Measurements from ENCODE around the gene MS4A18.

GRCh38 chr11:60769273-60769672 is 44.8 kb downstream of the MS4A18 start:
- no peak for TF ChIP-seq POLR2A (IDR thresholded peaks at IDR 0.05)
- TF ChIP-seq, protein P1, sequence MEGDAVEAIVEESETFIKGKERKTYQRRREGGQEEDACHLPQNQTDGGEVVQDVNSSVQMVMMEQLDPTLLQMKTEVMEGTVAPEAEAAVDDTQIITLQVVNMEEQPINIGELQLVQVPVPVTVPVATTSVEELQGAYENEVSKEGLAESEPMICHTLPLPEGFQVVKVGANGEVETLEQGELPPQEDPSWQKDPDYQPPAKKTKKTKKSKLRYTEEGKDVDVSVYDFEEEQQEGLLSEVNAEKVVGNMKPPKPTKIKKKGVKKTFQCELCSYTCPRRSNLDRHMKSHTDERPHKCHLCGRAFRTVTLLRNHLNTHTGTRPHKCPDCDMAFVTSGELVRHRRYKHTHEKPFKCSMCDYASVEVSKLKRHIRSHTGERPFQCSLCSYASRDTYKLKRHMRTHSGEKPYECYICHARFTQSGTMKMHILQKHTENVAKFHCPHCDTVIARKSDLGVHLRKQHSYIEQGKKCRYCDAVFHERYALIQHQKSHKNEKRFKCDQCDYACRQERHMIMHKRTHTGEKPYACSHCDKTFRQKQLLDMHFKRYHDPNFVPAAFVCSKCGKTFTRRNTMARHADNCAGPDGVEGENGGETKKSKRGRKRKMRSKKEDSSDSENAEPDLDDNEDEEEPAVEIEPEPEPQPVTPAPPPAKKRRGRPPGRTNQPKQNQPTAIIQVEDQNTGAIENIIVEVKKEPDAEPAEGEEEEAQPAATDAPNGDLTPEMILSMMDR (IDR thresholded peaks at IDR 0.05) = no peak

Data from lower leg skin (tissue), 3 donors.